H1 (cell line): Measurements from ENCODE around the gene ETV2. TPM values are rescaled to one million over a fixed set of nuclear protein-coding genes. Genes with fewer than 3 reads are reported as not detected.

Source experiments
- CHD2 ChIP-seq: IDR thresholded peaks from 2 replicates; pipeline ENCODE4 v1.6.1; 2012; ENCODE audit warnings: low read length, improper control_type of control experiment
- EGR1 ChIP-seq: IDR thresholded peaks from 2 replicates; pipeline ENCODE4 v1.6.1; 2011; ENCODE audit warnings: low read depth, low read length, borderline replicate concordance
- JUND ChIP-seq: IDR thresholded peaks from 2 replicates; pipeline ENCODE4 v1.6.1; 2011; ENCODE audit warnings: mild to moderate bottlenecking, improper control_type of control experiment, low read length
- RBBP5 ChIP-seq: IDR thresholded peaks from 2 replicates; pipeline ENCODE4 v1.7.1; 2012; ENCODE audit warnings: low read depth, mild to moderate bottlenecking, inconsistent platforms, low read length, moderate library complexity, borderline replicate concordance
- RFX5 ChIP-seq: IDR thresholded peaks from 2 replicates; pipeline ENCODE4 v1.6.1; 2011; ENCODE audit warnings: low read depth, low read length, improper control_type of control experiment, borderline replicate concordance
- RXRA ChIP-seq: IDR thresholded peaks from 2 replicates; pipeline ENCODE4 v1.6.1; 2011; ENCODE audit warnings: low read depth, mild to moderate bottlenecking, low read length, moderate library complexity; ENCODE audit not compliant: insufficient read depth
- SAP30 ChIP-seq: fragments of 300-600 bp; sonication (generic); IDR thresholded peaks from 2 replicates; pipeline ENCODE4 v1.7.1; 2012; ENCODE audit warnings: low read length, moderate library complexity, mild to moderate bottlenecking, inconsistent platforms; ENCODE audit not compliant: insufficient read depth, insufficient replicate concordance
- TBP ChIP-seq: IDR thresholded peaks from 2 replicates; pipeline ENCODE4 v1.6.1; 2011; ENCODE audit warnings: low read depth, low read length, improper control_type of control experiment
- TCF12 ChIP-seq: IDR thresholded peaks from 2 replicates; pipeline ENCODE4 v1.6.1; 2011; ENCODE audit warnings: low read depth, mild to moderate bottlenecking, low read length
- polyA plus RNA-seq, 7 experiments: library from polyadenylated mRNA; depleted of rRNA in 3 of 7; stranded (reverse) in 5 of 7; unstranded in 2 of 7; fragments of >200 nt in 5 of 7; fragments of 200-250 nt in 2 of 7; gene quantifications; 1 replicate in 5 of 7; 2 replicates in 1 of 7; 4 replicates in 1 of 7; pipeline versions ENCODE4 v1.2.1 to v1.2.3, GENCODE V29; 2011 to 2013; ENCODE audit warnings: missing spikeins in 2 of 7, mixed read lengths in 2 of 7
- total RNA-seq: library from RNA; stranded (reverse); fragmentation: NEBNext Ultra II Directional; extraction: Animal tissue kit (Norgen Biotek cat#: 25700); gene quantifications from 2 replicates; pipeline ENCODE4 v1.2.1, GENCODE V29; 2021

The ETV2 gene
- total and polyA plus RNA-seq, 2 of the 8 experiments (the other 6 are each of a cell fraction or from before 2014, with no cell fraction given) = 0.88 to 1.3 TPM

GRCh38 chr19:35693835-35694599 is 52.5 kb downstream of the ETV2 start (continued):
- no peak for TF ChIP-seq SAP30
- TF ChIP-seq TBP = no peak
- TF ChIP-seq EGR1 = no peak
- TF ChIP-seq TCF12 = 0 out of 2 replicates have a peak, but pooled peaks have one; percentile 38
- TF ChIP-seq RXRA = 0 out of 2 replicates have a peak, but pooled peaks have one; percentile 34
- no peak for TF ChIP-seq CHD2
- no peak for TF ChIP-seq RBBP5
- 0 out of 2 replicates have a peak, but pooled peaks have one; percentile 36 for TF ChIP-seq JUND
- no peak for TF ChIP-seq RFX5

Other genes with a start within 250 kb of the ETV2 start
- gene FFAR2, start 193.5 kb upstream of the ETV2 start, total RNA-seq = not detected in 2 replicates
- gene FFAR2, start 193.5 kb upstream of the ETV2 start, polyA plus RNA-seq (2011; rRNA removed) = not detected in 2 replicates
- gene KRTDAP, start 151.3 kb upstream of the ETV2 start, total RNA-seq = 0.69 and 1.0 TPM in 2 replicates
- 0.88 and 1.1 TPM in 2 replicates for gene KRTDAP, start 151.3 kb upstream of the ETV2 start, polyA plus RNA-seq (2011; rRNA removed)
- 286 and 290 TPM in 2 replicates for gene DMKN, start 128.1 kb upstream of the ETV2 start, total RNA-seq
- gene DMKN, start 128.1 kb upstream of the ETV2 start, polyA plus RNA-seq (2011; rRNA removed) = 330 and 379 TPM in 2 replicates
- not detected in 2 replicates for gene SBSN, start 113.4 kb upstream of the ETV2 start, total RNA-seq
- gene SBSN, start 113.4 kb upstream of the ETV2 start, polyA plus RNA-seq (2011; rRNA removed) = not detected in 2 replicates
- gene GAPDHS, start 108.3 kb upstream of the ETV2 start, total RNA-seq = not detected in 2 replicates
- gene GAPDHS, start 108.3 kb upstream of the ETV2 start, polyA plus RNA-seq (2011; rRNA removed) = 0.26 and 0.47 TPM in 2 replicates
- gene TMEM147, start 96.1 kb upstream of the ETV2 start, total RNA-seq = 157 and 159 TPM in 2 replicates
- gene TMEM147, start 96.1 kb upstream of the ETV2 start, polyA plus RNA-seq (2011; rRNA removed) = 372 and 418 TPM in 2 replicates
- 0.31 and 0.50 TPM in 2 replicates for gene ATP4A, start 78.1 kb upstream of the ETV2 start, total RNA-seq
- gene ATP4A, start 78.1 kb upstream of the ETV2 start, polyA plus RNA-seq (2011; rRNA removed) = 1.2 and 1.4 TPM in 2 replicates
- not detected in 2 replicates for gene PMIS2, start 55.6 kb upstream of the ETV2 start, total RNA-seq
- gene PMIS2, start 55.6 kb upstream of the ETV2 start, polyA plus RNA-seq (2011; rRNA removed) = 0.25 TPM in 1 of 2 replicates, not detected in the other
- 18.9 and 25.7 TPM in 2 replicates for gene HAUS5, start 29.0 kb upstream of the ETV2 start, total RNA-seq
- 13.8 and 20.1 TPM in 2 replicates for gene HAUS5, start 29.0 kb upstream of the ETV2 start, polyA plus RNA-seq (2011; rRNA removed)
- 80.8 and 83.3 TPM in 2 replicates for gene RBM42, start 12.7 kb upstream of the ETV2 start, total RNA-seq
- 59.8 and 83.6 TPM in 2 replicates for gene RBM42, start 12.7 kb upstream of the ETV2 start, polyA plus RNA-seq (2011; rRNA removed)
- gene COX6B1, start 6.6 kb downstream of the ETV2 start, total RNA-seq = 436 and 437 TPM in 2 replicates
- 884 and 1,052 TPM in 2 replicates for gene COX6B1, start 6.6 kb downstream of the ETV2 start, polyA plus RNA-seq (2011; rRNA removed)
- gene UPK1A, start 24.8 kb downstream of the ETV2 start, total RNA-seq = 0.56 and 0.61 TPM in 2 replicates
- gene UPK1A, start 24.8 kb downstream of the ETV2 start, polyA plus RNA-seq (2011; rRNA removed) = 9.8 and 9.9 TPM in 2 replicates
- 0.42 and 0.50 TPM in 2 replicates for gene ZBTB32, start 62.8 kb downstream of the ETV2 start, total RNA-seq
- gene ZBTB32, start 62.8 kb downstream of the ETV2 start, polyA plus RNA-seq (2011; rRNA removed) = 0.11 and 0.17 TPM in 2 replicates
- 38.6 and 41.5 TPM in 2 replicates for gene KMT2B, start 76.3 kb downstream of the ETV2 start, total RNA-seq
- gene KMT2B, start 76.3 kb downstream of the ETV2 start, polyA plus RNA-seq (2011; rRNA removed) = 26.7 and 42.2 TPM in 2 replicates
- gene IGFLR1, start 100.7 kb downstream of the ETV2 start, total RNA-seq = 8.4 and 12.2 TPM in 2 replicates
- 28.9 and 40.3 TPM in 2 replicates for gene IGFLR1, start 100.7 kb downstream of the ETV2 start, polyA plus RNA-seq (2011; rRNA removed)
- gene U2AF1L4, start 103.7 kb downstream of the ETV2 start, total RNA-seq = 15.1 and 18.5 TPM in 2 replicates
- gene U2AF1L4, start 103.7 kb downstream of the ETV2 start, polyA plus RNA-seq (2011; rRNA removed) = 32.7 TPM in 2 replicates
- gene PSENEN, start 103.9 kb downstream of the ETV2 start, total RNA-seq = 75.3 and 80.2 TPM in 2 replicates
- gene PSENEN, start 103.9 kb downstream of the ETV2 start, polyA plus RNA-seq (2011; rRNA removed) = 66.7 and 73.9 TPM in 2 replicates
- 2.9 and 3.8 TPM in 2 replicates for gene LIN37, start 106.8 kb downstream of the ETV2 start, total RNA-seq
- gene LIN37, start 106.8 kb downstream of the ETV2 start, polyA plus RNA-seq (2011; rRNA removed) = 8.5 and 9.8 TPM in 2 replicates
- 0.44 TPM in 1 of 2 replicates, not detected in the other for gene HSPB6, start 115.3 kb downstream of the ETV2 start, total RNA-seq
- gene HSPB6, start 115.3 kb downstream of the ETV2 start, polyA plus RNA-seq (2011; rRNA removed) = 0.91 and 1.6 TPM in 2 replicates
- 20.8 and 28.9 TPM in 2 replicates for gene PROSER3, start 116.4 kb downstream of the ETV2 start, total RNA-seq
- gene PROSER3, start 116.4 kb downstream of the ETV2 start, polyA plus RNA-seq (2011; rRNA removed) = 17.8 and 27.8 TPM in 2 replicates
- 25.0 and 25.2 TPM in 2 replicates for gene ARHGAP33, start 133.8 kb downstream of the ETV2 start, total RNA-seq
- gene ARHGAP33, start 133.8 kb downstream of the ETV2 start, polyA plus RNA-seq (2011; rRNA removed) = 6.5 and 11.2 TPM in 2 replicates
- gene PRODH2, start 171.1 kb downstream of the ETV2 start, total RNA-seq = not detected in 2 replicates
- gene PRODH2, start 171.1 kb downstream of the ETV2 start, polyA plus RNA-seq (2011; rRNA removed) = not detected in 2 replicates
- 0.40 and 1.4 TPM in 2 replicates for gene NPHS1, start 210.8 kb downstream of the ETV2 start, total RNA-seq
- 1.3 and 1.9 TPM in 2 replicates for gene NPHS1, start 210.8 kb downstream of the ETV2 start, polyA plus RNA-seq (2011; rRNA removed)
- 4.6 TPM in 2 replicates for gene KIRREL2, start 215.2 kb downstream of the ETV2 start, total RNA-seq
- gene KIRREL2, start 215.2 kb downstream of the ETV2 start, polyA plus RNA-seq (2011; rRNA removed) = 2.4 and 3.3 TPM in 2 replicates
- gene APLP1, start 226.8 kb downstream of the ETV2 start, total RNA-seq = 22.0 and 22.2 TPM in 2 replicates
- 19.9 and 32.4 TPM in 2 replicates for gene APLP1, start 226.8 kb downstream of the ETV2 start, polyA plus RNA-seq (2011; rRNA removed)